Liver (tissue), 9 donors: ENCODE data around the gene WSCD1. TPM values are rescaled to one million over a fixed set of nuclear protein-coding genes. Genes with fewer than 3 reads are reported as not detected.
A peak's percentile ranks its signal among the peaks of the same experiment; 100 is the strongest.

Source experiments
- DNase-seq: peaks from one replicate; pipeline ENCODE4 v3.0.0-alpha.2; 2017; ENCODE audit warnings: low spot score
- H3K27ac ChIP-seq, 2 donors: one replicate each; pipeline ENCODE4 v1.7.0; 2013; ENCODE audit warnings: inconsistent platforms in 2 of 2, low read length in 2 of 2, control low read depth in 1 of 2, low read depth in 1 of 2, mild to moderate bottlenecking in 1 of 2
- H3K27me3 ChIP-seq, 4 donors: one replicate each; pipeline versions ENCODE4 v1.6.1 to v1.7.0; 2013; ENCODE audit warnings: low read length in 3 of 4, inconsistent platforms in 1 of 4, mild to moderate bottlenecking in 1 of 4, moderate library complexity in 1 of 4; ENCODE audit not compliant: control insufficient read depth in 4 of 4, insufficient read depth in 4 of 4
- H3K36me3 ChIP-seq, 4 donors: one replicate each; pipeline versions ENCODE4 v1.6.1 to v1.7.0; 2013; ENCODE audit warnings: low read length in 3 of 4, mild to moderate bottlenecking in 3 of 4, low read depth in 1 of 4, moderate library complexity in 1 of 4; ENCODE audit not compliant: control insufficient read depth in 4 of 4, insufficient read depth in 3 of 4
- H3K4me1 ChIP-seq, 4 donors: one replicate each; pipeline versions ENCODE4 v1.6.1 to v1.7.0; 2013; ENCODE audit warnings: low read length in 3 of 4, mild to moderate bottlenecking in 3 of 4, moderate library complexity in 1 of 4; ENCODE audit not compliant: control insufficient read depth in 4 of 4, insufficient read depth in 4 of 4
- H3K4me3 ChIP-seq, 3 donors: one replicate each; pipeline versions ENCODE4 v1.6.1 to v1.7.0; 2013; ENCODE audit warnings: low read length in 3 of 3, control low read depth in 1 of 3, low read depth in 1 of 3, mild to moderate bottlenecking in 1 of 3
- H3K9ac ChIP-seq, 2 donors: one replicate each; pipeline ENCODE4 v1.7.0; 2013; ENCODE audit warnings: low read length in 2 of 2, mild to moderate bottlenecking in 2 of 2, moderate library complexity in 2 of 2, control low read depth in 1 of 2, low read depth in 1 of 2
- H3K9me3 ChIP-seq, 4 donors: one replicate each; pipeline versions ENCODE4 v1.6.1 to v1.7.0; 2013; ENCODE audit warnings: low read length in 3 of 4; ENCODE audit not compliant: control insufficient read depth in 4 of 4
- ATF3 ChIP-seq: IDR thresholded peaks from 2 replicates; pipeline ENCODE4 v1.6.1; 2016; ENCODE audit warnings: antibody characterized with exemption
- CTCF ChIP-seq: fragments of 150-350 bp; IDR thresholded peaks from 2 replicates; pipeline ENCODE4 v1.5.1; 2017; ENCODE audit warnings: improper control_type of control experiment, low read depth, low read length; ENCODE audit not compliant: missing input control
- EGR1 ChIP-seq, 2 donors: IDR thresholded peaks; 2 replicates each; pipeline ENCODE4 v1.6.1; 2016 to 2018; ENCODE audit warnings: antibody characterized with exemption in 2 of 2, low read depth in 2 of 2
- FOXA1 ChIP-seq: IDR thresholded peaks from 2 replicates; pipeline ENCODE4 v1.6.1; 2016; ENCODE audit warnings: antibody characterized with exemption
- FOXA2 ChIP-seq: IDR thresholded peaks from 2 replicates; pipeline ENCODE4 v1.6.1; 2016; ENCODE audit warnings: antibody characterized with exemption
- HNF4A ChIP-seq, 2 donors: conservative IDR thresholded peaks; 2 replicates each; pipeline ENCODE4 v1.6.1; 2016; ENCODE audit warnings: antibody characterized with exemption in 2 of 2, mild to moderate bottlenecking in 2 of 2
- HNF4G ChIP-seq: IDR thresholded peaks from 2 replicates; pipeline ENCODE4 v1.6.1; 2016; ENCODE audit warnings: antibody characterized with exemption
- JUND ChIP-seq, 2 donors: IDR thresholded peaks; 2 replicates each; pipeline ENCODE4 v1.6.1; 2016; ENCODE audit warnings: antibody characterized with exemption in 2 of 2
- MAX ChIP-seq: IDR thresholded peaks from 2 replicates; pipeline ENCODE4 v1.6.1; 2016; ENCODE audit warnings: antibody characterized with exemption
- NR2F2 ChIP-seq: IDR thresholded peaks from 2 replicates; pipeline ENCODE4 v1.6.1; 2016; ENCODE audit warnings: antibody characterized with exemption
- RAD21 ChIP-seq, 2 donors: IDR thresholded peaks; 2 replicates each; pipeline ENCODE4 v1.6.1; 2016; ENCODE audit warnings: antibody characterized with exemption in 2 of 2, mild to moderate bottlenecking in 2 of 2
- RXRA ChIP-seq, 2 donors: IDR thresholded peaks; 2 replicates each; pipeline ENCODE4 v1.6.1; 2017 to 2018; ENCODE audit warnings: antibody characterized with exemption in 2 of 2, mild to moderate bottlenecking in 1 of 2
- SP1 ChIP-seq: IDR thresholded peaks from 2 replicates; pipeline ENCODE4 v1.6.1; 2018; ENCODE audit warnings: antibody characterized with exemption, mild to moderate bottlenecking
- TAF1 ChIP-seq: conservative IDR thresholded peaks from 2 replicates; pipeline ENCODE4 v1.6.1; 2016; ENCODE audit warnings: antibody characterized with exemption, mild to moderate bottlenecking
- YY1 ChIP-seq: IDR thresholded peaks from 2 replicates; pipeline ENCODE4 v1.6.1; 2016; ENCODE audit warnings: antibody characterized with exemption, mild to moderate bottlenecking
- ZBTB33 ChIP-seq: IDR thresholded peaks from 2 replicates; pipeline ENCODE4 v1.6.1; 2016; ENCODE audit warnings: antibody characterized with exemption
- WGBS: extraction: QIAGEN DNeasy Blood & Tissue Kit; methylation state at CpG from one replicate; pipeline ENCODE4 v1.1.7; 2013; 5-methylcytosine and 5-hydroxymethylcytosine counted together
- polyA plus RNA-seq, 2 donors: library from polyadenylated mRNA; stranded (reverse) in 1 of 2; unstranded in 1 of 2; fragments of 200-250 nt in 1 of 2; fragments of >200 nt in 1 of 2; fragmentation: Nextera tagmentation in 1 of 2; extraction: Ambion mirVana in 1 of 2; gene quantifications; one replicate each; pipeline versions ENCODE4 v1.2.1 to v1.2.3, GENCODE V29; 2013 to 2015
- total RNA-seq, 2 donors: library from RNA; depleted of rRNA; stranded (reverse); fragments of >200 nt; gene quantifications; one replicate each; pipeline ENCODE4 v1.2.3, GENCODE V29; 2014
- donor health status: healthy.
- donor health status: healthy.
- donor health status: healthy.
- donor health status: healthy.
- donor health status: healthy.

The WSCD1 gene
- total and polyA plus RNA-seq, 4 donors = 0.10 to 3.8 (median 1.3) TPM

GRCh38 chr17:6044261-6044660 is 25.9 kb upstream of the WSCD1 start:
- no peaks in the 10 kb centered on the region for H3K9me3 ChIP-seq
- 94% methylated on average over 6 of the region's 6 CpGs for WGBS
- H3K4me3 ChIP-seq = no peak overlapping the region
- no peaks in the 10 kb centered on the region for H3K36me3 ChIP-seq
- no peak overlapping the region for H3K9ac ChIP-seq
- H3K27ac ChIP-seq = no peak overlapping the region
- H3K27me3 ChIP-seq = no peaks in the 10 kb centered on the region
- H3K4me1 ChIP-seq = peaks cover 3 to 12% (median 8%) of the 10 kb centered on the region in 4 donors
- DNase-seq = no peak
- TF ChIP-seq YY1 = no peak
- TF ChIP-seq HNF4G = no peak
- no peak for TF ChIP-seq SP1
- TF ChIP-seq RAD21 (IDR thresholded peaks at IDR 0.05) = no peak
- no peak for TF ChIP-seq EGR1 (IDR thresholded peaks at IDR 0.05; ENCODE audit: low read depth in 2 of 2)
- no peak for TF ChIP-seq MAX
- TF ChIP-seq ZBTB33 = no peak
- TF ChIP-seq FOXA1 = no peak
- TF ChIP-seq CTCF = no peak
- TF ChIP-seq ATF3 = no peak

- Histone ChIP-seq H3K4me1 (peaks cover 2 to 5% (median 4%) of the 10 kb centered on the region in 4 donors), H3K27me3 (no peaks in the 10 kb centered on the region), H3K9me3 (no peaks in the 10 kb centered on the region), H3K27ac (no peak overlapping the region), H3K9ac (no peak overlapping the region), H3K36me3 (no peaks in the 10 kb centered on the region), H3K4me3 (no peak overlapping the region)
- TF ChIP-seq RAD21 (IDR thresholded peaks at IDR 0.05) (peak in 1 of 2 donors; percentile 36), TAF1 (no peak)
- WGBS = 92% methylated on average over 6 of the region's 6 CpGs
- DNase-seq = no peak
Measured at GRCh38 chr17:6045621-6046357, 24.4 kb upstream of the WSCD1 start.

- 83% methylated on average over 4 of the region's 4 CpGs for WGBS
- H3K4me3 ChIP-seq = no peak overlapping the region
- H3K4me1 ChIP-seq = no peaks in the 10 kb centered on the region
- H3K36me3 ChIP-seq = no peaks in the 10 kb centered on the region
- H3K27ac ChIP-seq = no peak overlapping the region
- no peak for DNase-seq
- H3K9me3 ChIP-seq = no peaks in the 10 kb centered on the region
- no peak overlapping the region for H3K9ac ChIP-seq
- no peaks in the 10 kb centered on the region for H3K27me3 ChIP-seq
- TF ChIP-seq ZBTB33 (no peak), NR2F2 (no peak), HNF4A (conservative IDR thresholded peaks at IDR 0.05) (no peak), MAX (no peak), HNF4G (no peak), JUND (IDR thresholded peaks at IDR 0.05) (no peak), CTCF (no peak), FOXA2 (no peak), RXRA (IDR thresholded peaks at IDR 0.05) (no peak)
Measured at GRCh38 chr17:6046431-6046830, 23.7 kb upstream of the WSCD1 start.
